NCI-H2227 treated with DMSO at 0.1 percent for 48 hours (cell line): ENCODE results near the gene ARHGAP30.

Source experiments
- DNase-seq: peaks from one replicate; lab custom pipeline; 2025; lab: John Stamatoyannopoulos, UW

ARHGAP30 gene

GRCh38 chr1:161089251-161089924, 19.7 kb upstream of the ARHGAP30 start, which contains the start of gene NECTIN4:
Gene NECTIN4, minus strand, starts transcription at chr1:161089558. Its CDS starts 262 bp downstream, at chr1:161089296.
- DNase-seq: no peak

- no peak for DNase-seq
These were observed 19.0 kb upstream of the ARHGAP30 start for GRCh38 chr1:161088587-161089110.

- no peak for DNase-seq
These were observed 16.8 kb upstream of the ARHGAP30 start for GRCh38 chr1:161086457-161086856.

GRCh38 chr1:161085165-161085564, 15.5 kb upstream of the ARHGAP30 start:
- no peak for DNase-seq

GRCh38 chr1:161084597-161084988, 14.9 kb upstream of the ARHGAP30 start:
- no peak for DNase-seq

GRCh38 chr1:161083748-161084596, 14.3 kb upstream of the ARHGAP30 start:
- no peak for DNase-seq

- no peak for DNase-seq
These were observed 13.5 kb upstream of the ARHGAP30 start for GRCh38 chr1:161082996-161083747.

- no peak for DNase-seq
These were observed 12.8 kb upstream of the ARHGAP30 start for GRCh38 chr1:161082483-161082882.

- DNase-seq: no peak
These were observed 11.8 kb upstream of the ARHGAP30 start for GRCh38 chr1:161081519-161081918.

- DNase-seq: no peak
These were observed 11.0 kb upstream of the ARHGAP30 start for GRCh38 chr1:161080441-161081405.

- no peak for DNase-seq
These were observed 9.9 kb upstream of the ARHGAP30 start for GRCh38 chr1:161079436-161080110.

GRCh38 chr1:161077426-161077825, 7.7 kb upstream of the ARHGAP30 start:
- DNase-seq: no peak

- no peak for DNase-seq
These were observed 6.7 kb upstream of the ARHGAP30 start for GRCh38 chr1:161076410-161076809.

GRCh38 chr1:161074676-161075368, 5.1 kb upstream of the ARHGAP30 start:
- DNase-seq: no peak

GRCh38 chr1:161073474-161074121, 3.9 kb upstream of the ARHGAP30 start:
- no peak for DNase-seq

- DNase-seq: no peak
These were observed 3.2 kb upstream of the ARHGAP30 start for GRCh38 chr1:161072751-161073449.

- no peak for DNase-seq
These were observed 2.2 kb upstream of the ARHGAP30 start for GRCh38 chr1:161071886-161072371.

GRCh38 chr1:161070761-161071160, 1.1 kb upstream of the ARHGAP30 start:
- DNase-seq: no peak

GRCh38 chr1:161069241-161069640, 450 bp downstream of the ARHGAP30 start:
- no peak for DNase-seq
